Measurements from ENCODE around the gene KPNA2.
A peak's percentile ranks its signal among the peaks of the same experiment; 100 is the strongest.
"Not testable (repeated sequence)": the region's sequence is repeated elsewhere in the genome, so short reads cannot be mapped to it uniquely, and the experiment has no call there.

The KPNA2 gene

DNA sequence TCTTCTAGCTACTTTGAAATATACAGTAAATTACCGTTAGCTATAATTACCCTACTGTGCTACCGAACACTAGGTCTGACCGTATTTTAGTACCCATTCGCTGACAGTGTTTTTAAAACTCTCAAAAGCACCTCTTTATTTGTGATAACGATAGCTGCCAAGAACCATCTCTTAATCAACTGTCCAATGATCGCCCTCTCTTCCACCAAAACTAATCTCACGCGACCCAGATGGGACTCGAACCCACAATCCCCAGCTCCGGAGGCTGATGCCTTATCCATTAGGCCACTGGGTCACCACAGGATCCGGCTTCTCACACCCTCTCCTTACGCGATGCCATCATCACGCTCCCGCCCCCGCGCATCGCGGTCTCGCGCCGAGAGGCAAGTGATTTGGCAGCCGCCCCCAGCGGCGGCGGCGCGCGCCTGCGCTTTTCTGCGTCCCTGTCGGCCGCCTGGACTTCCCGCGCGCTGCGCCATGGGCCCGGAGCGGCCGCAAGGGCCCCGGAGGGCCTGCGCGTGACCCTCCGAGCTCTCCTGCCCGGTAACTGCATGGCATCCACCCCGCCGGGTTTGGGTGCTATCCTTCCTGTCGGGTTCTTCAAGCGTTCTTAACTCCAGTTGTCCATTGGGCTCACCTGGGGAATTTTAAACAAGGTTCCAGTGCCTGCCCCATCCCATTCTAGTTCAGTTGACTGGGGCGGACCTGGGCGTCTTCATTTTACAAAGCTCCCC lies 15.7 kb upstream of the KPNA2 start:
- DNase-seq (ENCODE audit: low spot score): peak; percentile 95

DNA sequence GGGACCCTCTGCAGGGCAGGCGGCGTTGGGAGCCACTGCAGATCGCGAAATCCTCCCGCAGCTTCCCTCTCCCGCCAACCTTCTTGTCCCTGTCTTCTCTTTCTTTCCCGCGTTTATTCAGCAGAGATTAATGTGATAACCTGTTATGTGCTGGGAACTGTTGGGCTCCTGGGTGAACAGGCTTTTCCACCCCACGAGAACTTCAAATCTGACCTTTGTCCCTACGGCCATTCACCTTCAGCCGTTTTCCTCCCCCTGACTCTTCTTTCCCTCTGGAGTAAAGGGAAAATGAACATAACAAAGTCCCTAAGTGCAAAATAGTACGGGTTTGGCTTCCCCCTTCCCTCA lies 15.2 kb upstream of the KPNA2 start:
- DNase-seq (ENCODE audit: low spot score): no peak

DNA sequence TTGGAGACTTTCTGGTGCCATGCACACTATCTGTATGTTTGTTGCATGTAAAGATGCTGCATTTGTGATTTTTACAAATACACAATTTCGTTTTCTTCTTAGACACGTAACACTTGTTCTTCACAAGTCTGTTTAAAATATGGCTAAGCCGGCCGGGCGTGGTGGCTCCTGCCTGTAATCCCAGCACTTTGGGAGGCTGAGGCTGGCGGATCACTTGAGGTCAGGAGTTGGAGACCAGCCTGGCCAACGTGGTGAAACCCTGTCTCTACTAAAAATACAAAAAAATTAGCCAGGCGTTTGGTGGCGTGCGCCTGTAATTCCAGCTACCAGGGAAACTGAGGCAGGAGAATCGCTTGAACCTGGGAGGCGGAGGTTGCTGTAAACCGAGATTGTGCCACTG lies 14.7 kb upstream of the KPNA2 start:
- not testable (repeated sequence) for DNase-seq (ENCODE audit: low spot score)

DNA sequence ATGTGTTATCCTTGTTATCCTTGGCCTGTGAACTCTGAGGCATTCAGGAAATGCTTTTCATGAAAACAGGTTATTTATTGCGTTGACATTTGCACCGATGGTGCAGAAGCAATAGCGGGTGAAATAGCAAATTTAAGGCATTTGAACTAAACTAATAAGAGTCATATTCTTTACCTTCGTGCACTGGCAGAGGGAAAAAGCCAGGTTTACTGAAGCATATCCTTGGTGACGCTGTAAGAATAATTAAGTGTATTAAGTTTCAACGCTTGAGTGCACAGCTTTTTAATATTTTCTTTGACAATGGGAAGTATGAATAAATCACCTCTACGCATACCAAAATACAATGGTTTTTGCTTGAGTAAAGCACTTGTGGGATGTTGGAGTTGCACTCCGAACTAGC lies 13.6 kb upstream of the KPNA2 start:
- DNase-seq (ENCODE audit: low spot score): no peak

DNA sequence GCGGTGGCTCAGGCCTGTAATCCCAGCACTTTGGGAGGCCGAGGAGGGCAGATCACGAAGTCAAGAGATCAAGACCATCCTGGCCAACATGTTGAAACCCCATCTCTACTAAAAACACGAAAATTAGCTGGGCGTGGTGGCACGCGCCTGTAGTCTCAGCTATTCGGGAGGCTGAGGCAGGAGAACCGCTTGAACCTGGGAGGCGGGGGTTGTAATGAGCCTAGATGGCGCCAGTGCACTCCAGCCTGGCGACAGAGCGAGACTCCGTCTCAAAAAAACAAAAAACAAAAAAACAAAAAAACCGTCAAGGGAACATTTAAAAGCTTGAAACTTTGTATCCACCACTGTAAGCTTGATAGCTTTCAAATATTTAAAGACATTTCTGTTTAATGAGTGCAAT lies 13.0 kb upstream of the KPNA2 start:
- not testable (repeated sequence) for DNase-seq (ENCODE audit: low spot score)

DNA sequence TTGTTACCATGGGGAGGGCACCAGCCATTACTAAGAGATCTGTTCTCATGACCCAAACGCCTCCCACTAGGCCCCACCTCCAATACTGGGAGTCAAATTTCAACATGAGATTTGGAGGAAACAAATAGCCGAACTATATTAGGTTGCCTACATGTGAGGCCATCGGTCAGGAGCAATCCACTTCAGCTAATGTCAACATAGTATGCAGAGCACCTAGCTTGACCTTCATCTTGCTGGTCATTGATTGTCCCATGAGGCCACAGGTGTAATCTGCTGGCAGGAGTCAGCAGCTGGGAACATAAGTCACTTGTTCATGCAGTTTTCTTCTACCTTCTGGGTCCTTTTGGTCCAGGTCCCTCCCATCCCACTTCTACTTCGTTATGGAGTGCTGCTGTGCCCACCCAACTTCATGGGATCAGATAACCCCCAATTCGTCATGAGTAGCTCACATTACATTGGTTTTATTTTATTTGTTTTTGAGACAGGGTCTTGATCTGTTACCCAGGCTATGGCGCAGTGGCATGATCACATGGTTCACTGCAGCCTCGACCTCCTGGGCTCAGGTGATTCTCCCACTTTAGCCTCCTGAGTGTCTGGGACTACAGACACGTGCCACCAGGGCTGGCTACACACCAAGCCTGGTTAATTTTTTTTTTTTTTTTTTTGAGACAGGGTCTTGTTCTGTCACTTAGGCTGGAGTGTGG lies 5.9 kb upstream of the KPNA2 start:
- no peak for DNase-seq (ENCODE audit: low spot score)

DNA sequence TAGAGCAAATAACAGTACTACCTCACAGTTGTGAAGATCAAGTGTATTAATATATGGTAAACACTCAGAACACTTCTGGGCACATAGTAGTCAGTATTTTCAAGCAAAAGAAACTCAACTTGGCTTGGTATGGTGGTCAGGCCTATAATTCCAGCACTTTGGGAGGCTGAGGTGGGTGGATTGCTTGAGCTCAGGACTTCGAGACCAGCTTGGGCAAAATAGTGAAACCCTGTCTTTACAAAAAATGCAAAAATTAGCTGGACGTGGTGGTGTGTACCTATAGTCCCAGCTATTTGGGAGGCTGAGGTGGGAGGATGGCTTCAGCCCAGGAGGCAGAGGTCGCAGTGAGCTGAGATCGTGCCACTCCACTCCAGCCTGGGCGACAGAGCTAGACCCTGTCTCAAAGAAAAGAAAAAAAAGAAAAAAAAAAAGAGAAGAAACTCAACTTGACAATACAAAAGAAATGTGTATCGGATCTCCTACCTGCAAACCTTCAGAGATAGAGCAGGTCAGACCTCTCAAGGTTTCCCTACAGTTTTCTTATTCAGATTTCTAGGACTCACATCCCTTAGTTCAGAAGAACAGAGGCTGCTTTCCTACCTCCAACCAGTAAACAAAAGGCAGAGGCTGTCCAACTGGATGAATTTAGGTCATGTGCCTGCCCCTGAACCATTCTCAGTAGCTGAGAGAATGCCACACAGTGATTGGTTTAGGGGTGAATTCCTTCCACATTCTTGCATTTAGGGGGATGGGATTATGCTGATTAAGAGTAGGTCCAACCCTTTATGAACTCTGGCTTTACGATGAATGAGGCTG lies 1.7 kb upstream of the KPNA2 start:
- peak; percentile 53 for DNase-seq (ENCODE audit: low spot score)

DNA sequence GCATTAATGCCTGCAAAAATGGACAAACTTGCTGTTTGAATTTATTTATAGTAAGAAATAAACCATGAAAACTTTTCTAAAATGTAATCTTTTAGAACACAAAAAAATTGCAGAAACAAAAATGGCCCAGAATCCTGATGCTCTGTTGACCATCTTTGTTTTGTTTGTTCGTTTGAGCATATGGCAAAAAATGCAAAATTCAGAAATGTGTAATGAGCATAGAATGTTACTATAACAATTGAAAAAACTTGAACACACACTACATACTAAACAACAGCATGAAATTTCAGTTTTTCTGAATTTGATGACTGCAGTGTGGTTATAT lies 1.1 kb upstream of the KPNA2 start:
- DNase-seq (ENCODE audit: low spot score): peak; percentile 18

DNA sequence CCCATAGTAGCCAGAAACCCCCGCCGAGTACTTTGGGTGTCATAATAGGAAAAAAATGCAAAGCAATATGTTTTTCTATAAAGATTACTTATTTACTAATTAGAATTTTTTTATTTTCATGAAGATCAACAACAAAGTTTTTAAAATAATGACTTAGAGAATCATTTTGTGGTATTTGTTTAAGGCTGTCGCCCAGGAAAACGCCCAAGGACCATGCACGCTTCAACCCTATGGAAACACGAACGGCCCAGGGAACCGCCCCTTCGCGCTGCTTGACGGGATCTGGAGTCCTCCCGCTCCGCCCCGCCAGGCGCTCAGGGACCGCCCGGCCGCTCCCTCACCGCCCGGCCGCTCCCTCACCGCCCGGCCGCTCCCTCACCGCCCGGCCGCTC lies 408 bp upstream of the KPNA2 start:
- no peak for DNase-seq (ENCODE audit: low spot score)

DNA sequence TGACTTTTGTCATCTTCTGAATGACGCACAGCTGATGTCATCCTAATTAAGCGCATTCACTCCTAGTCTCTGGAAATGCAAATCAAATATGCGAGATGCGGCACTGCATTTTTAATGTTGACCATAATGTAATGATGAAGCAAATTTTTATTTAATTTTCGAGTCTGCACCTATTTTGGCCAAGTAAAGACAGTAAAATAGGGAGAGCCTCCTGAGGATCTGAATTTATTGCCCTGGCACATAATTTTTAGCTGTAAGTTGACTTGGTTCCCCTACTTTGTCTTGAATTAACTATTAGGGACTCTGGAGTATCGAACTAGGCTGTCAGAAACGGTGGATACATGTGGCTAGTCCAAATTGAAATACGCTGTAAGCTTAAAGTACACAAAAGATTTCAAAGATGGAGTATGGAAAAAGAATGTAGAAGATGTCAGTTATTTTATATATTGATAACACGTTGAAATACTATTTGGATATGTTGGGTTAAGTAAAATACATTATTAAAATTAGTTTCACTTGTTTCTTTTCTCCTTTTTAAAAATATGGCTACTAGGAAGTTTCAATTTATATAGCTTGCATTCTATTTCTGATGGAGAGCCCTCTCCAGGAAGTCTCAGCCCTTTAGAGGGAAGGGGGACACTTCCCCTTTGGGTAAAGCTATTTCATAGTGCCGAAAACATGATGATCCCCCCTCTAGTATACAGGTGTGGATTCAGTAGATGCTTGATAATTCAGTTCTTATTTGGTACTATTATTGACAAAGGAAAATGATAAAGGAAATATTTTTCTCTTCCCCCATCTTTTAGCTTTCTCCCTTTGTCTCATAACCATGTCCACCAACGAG lies 991 bp downstream of the KPNA2 start:
- DNase-seq (ENCODE audit: low spot score): no peak

DNA sequence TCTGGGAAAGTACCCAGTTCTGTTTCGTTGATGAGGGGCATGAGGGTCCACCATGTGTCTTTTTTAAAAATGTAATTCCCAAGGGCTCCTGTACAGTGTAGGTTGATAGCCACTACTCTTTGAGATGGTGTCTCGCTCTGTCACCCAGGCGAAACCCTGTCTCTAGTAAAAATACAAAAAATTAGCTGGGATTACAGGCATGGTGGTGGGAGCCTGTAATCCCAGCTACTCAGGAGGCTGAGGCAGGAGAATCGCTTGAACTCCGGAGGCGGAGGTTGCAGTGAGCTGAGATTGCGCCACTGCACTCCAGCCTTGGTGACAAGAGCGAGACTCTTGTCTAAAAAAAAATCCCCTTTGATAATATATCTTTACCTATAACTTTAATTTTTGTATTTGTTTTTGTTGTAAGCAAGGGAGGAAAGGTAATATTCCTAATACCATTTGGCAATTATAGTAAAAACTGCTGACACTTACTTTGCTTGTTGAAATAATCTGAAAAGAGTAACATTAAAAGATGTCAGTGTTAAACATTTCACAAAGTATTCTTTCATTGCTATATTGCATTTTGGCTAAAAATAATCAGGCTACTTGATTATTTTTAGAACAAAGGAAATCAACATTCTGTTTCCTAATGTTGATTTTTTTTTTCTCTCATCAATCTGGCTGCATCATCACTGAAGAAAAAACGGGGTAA lies 11.8 kb downstream of the KPNA2 start:
- DNase-seq (ENCODE audit: low spot score): no peak

DNA sequence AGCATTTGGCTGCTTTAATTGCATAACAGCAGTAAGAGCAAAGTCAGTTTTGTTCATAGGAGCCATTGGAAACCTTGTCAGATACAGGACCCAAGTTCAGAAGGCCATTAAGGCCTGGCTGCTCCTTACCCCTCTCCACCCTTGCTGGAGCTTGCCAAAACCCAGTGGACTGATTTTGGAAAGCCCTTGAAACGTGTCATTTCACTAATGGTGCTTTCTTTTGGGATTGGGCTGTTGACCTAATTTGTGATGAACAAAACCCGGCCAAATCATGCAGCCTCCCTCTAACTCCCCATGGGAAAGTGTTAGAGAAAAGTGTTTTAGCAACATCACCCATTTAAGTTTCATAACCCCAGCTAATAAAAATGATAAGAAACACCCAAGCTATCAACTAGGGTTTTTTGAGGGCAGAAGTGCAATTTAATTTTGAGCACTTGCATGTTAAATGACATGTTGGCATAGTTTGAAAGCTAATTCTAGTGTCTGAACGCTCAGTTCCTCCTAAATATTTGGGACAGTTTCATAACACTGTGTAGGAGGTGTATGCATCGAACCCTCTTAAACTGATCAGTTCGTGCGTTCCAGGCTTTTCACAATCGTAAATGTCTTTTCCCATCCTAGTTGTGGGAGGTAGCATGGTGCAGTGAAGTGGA lies 12.5 kb downstream of the KPNA2 start:
- DNase-seq (ENCODE audit: low spot score): not testable (repeated sequence)

DNA sequence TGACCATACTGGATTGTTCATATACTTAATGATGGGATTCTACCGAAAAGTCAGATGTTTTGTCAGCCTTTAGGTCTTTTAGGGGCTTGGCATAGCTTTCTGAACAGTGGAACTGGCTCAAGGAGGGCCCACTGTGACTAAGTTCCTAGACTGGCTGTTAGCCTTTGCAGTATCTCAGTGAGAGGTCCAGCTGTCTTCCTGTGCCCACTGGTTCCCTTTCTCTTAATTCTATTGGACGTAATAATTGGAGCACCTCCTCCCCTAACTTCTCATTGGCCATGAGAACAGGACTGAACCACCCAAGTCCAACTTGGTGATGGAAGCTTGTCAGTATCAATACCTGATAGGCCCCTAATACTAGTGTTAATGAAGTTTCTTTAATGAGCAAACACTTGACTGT lies 13.5 kb downstream of the KPNA2 start:
- DNase-seq (ENCODE audit: low spot score): no peak

DNA sequence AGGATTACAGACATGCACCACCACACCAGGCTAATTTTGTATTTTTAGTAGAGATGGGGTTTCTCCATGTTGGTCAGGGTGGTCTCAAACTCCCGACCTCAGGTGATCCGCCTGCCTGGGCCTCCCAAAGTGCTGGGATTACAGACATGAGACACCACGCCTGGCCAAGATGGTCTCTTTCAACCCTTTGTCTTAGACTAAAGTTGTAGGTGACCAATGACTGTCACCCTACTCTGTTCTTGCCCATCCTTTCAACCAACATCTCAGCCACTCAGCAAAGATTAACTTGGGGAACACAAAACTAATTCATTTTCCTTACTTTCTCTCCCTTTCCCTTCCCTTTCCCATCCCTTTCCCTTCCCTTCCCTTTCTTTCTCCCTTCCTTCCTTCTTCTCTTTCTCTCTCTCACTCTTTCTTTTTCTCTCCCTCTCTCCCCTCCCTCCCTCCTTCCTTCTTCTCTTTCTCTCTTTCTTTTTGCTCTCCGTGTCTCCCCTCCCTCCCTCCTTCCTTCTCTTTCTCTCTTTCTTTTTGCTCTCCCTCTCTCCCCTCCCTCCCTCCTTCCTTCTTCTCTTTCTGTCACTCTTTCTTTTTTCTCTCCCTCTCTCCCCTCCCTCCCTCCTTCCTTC lies 14.4 kb downstream of the KPNA2 start:
- not testable (repeated sequence) for DNase-seq (ENCODE audit: low spot score)

DNA sequence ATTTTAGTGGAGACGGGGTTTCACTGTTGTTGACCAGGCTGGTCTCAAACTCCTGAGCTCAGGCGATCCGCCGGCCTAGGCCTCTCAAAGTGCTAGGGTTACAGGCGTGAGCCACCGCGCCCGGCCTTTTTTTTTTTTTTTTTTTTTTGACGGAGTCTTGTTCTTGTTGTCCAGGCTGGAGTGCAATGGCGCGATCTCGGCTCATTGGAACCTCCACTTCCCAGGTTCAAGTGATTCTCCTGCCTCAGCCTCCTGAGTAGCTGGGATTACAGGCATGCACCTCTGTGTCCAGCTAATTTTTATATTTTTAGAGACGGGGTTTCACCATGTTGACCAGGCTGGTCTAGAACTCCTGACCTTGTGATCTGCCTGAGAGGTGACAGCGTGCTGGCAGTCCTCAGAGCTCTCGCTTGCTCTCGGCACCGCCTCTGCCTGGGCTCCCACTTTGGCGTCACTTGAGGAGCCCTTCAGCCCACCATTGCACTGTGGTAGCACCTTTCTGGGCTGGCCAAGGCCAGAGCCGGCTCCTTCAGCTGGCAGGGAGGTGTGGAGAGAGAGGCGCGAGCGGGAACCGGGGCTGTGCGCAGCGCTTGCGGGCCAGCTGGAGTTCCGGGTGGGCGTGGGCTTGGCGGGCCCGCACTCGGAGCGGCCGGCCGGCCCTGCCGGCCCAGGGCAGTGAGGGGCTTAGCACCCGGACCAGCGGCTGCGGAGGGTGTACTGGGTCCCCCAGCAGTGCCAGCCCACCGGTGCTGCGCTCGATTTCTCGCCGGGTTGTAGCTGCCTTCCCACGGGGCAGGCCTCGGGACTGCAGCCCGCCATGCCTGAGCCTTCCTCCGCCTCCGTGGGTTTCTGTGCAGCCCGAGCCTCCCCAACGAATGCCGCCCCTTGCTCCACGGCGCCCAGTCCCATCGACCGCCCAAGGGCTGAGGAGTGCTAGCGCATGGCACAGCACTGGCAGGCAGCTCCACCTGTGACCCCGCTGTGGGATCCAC lies 16.1 kb downstream of the KPNA2 start:
- not testable (repeated sequence) for DNase-seq (ENCODE audit: low spot score)

DNA sequence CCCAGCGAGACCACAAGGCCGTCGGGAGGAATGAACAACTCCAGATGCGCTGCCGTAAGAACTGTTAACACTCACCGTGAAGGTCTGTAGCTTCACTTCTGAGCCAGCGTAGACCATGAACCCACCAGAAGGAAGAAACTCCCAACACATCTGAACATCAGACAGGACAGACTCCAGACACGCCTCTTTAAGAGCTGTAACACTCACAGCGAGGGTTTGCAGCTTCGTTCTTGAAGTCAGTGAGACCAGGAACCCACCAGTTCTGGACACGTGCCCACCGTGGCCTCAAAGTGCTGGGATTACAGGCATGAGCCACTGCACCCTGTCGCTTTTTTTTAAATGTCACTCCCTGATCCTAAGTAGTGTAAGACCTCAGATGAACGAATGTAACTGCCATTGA lies 17.3 kb downstream of the KPNA2 start:
- DNase-seq (ENCODE audit: low spot score): no peak

DNA sequence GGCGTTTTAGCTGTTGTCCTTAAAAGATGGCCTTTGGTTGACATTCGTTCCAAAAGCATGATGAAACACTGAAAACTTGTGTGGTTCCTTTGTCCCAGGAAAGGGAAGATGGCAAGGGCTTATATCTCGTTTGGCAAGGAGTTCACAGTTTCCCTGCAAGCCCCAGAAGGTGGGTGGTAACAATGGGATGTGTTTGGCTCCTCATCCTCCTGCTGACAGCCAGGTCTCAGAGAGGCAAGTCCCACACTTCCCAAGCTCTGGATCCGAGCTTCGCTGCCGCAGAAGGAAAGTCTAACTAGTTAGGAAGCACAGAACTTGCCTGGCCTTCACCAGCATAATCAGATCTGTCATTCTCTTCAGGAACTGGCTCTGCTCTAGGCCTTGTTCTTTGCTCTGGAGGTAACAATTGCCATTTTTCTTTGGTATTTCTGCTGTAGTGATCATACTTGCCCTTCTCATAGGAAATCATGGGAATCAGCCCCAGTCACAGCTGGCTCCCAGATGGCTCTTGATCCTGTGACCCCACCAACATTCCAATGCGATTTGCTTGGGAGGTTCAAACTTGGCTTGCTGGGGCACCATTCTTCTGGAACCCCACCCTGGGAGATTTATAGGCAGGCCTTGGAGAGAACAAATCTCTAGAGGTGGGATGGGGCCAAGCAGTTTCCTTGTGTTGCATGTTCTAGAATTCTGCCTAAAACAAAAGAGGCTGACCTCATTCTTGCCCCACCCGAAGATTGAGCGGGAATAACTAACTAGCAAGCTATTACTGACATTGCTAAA lies 17.9 kb downstream of the KPNA2 start:
- DNase-seq (ENCODE audit: low spot score): no peak

DNA sequence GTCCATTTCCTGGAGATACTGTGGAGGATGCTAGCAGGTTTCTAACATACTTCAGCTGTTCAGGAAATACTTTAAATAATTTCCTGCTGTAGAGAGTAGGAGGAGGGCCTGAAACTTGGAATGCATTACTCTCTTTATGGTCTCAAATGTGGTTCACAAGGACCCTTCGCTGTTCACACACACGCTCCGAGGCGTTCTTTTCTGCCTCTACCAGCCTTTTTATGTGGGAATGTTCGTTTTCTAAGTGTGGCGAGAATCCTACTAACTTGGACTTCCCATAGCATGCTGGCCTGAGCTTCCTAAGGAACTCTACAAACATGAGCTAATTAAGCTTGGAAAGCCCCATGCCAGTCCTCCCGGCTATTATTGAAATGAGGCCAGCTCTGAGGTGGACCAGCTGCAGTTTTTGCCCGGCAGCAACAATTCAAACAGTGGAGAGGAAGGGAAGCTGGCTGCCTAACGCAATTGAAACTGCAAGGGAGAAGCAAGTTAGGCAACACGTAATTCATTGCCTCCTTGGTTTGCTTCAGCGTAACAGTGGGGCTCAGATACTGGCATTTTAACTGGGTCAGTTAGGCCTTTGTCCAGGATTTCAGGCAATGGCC lies 18.9 kb downstream of the KPNA2 start:
- DNase-seq (ENCODE audit: low spot score): peak; percentile 35

Measured in globus pallidus (tissue), 1 donor.